Dermis microvascular lymphatic vessel endothelial cell (primary cell): Measurements from ENCODE around the gene CHRNG. TPM values are rescaled to one million over a fixed set of nuclear protein-coding genes. Genes with fewer than 3 reads are reported as not detected.
"Not testable (repeated sequence)": the region's sequence is repeated elsewhere in the genome, so short reads cannot be mapped to it uniquely, and the experiment has no call there.

ENCODE experiments used
- DNase-seq, 2 donors: peaks; one replicate each; pipeline versions ENCODE4 v3.0.0 to v3.0.0-alpha.2; 2010; ENCODE audit warnings: low read depth in 2 of 2
- total RNA-seq: library from RNA; depleted of rRNA; stranded (reverse); fragments of >200 nt; gene quantifications from 2 replicates; pipeline ENCODE4 v1.2.1, GENCODE V29; 2014

The CHRNG gene
- total RNA-seq, 1 donor from 2014 or later = not detected

DNA sequence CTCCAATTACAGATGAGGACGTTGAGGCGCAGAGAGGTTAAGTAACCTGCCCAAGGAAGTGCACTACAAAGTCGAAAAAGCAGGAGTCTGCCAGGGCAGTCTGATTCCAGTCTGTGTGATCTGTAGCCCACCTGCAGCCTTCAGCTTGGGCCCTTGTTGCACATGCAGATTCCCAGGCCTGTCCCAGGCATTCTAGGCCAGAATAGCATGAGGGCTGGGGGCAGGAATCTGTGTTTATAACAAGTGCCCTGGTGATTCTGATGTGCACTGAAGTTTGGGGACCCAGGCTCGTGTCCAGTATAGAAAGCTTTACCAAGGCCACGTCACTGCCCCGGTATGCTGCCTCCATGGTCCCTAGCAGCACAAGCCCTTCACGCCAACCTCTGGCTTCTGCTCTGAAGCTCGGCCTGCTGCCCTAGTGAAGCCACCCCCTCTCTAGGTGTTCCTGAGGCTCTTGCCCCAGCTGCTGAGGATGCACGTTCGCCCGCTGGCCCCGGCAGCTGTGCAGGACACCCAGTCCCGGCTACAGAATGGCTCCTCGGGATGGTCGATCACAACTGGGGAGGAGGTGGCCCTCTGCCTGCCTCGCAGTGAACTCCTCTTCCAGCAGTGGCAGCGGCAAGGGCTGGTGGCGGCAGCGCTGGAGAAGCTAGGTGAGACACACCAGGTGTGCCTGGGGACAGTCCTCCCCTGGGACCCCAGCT is 4.6 kb downstream of the CHRNG start:
- no peak for DNase-seq

DNA sequence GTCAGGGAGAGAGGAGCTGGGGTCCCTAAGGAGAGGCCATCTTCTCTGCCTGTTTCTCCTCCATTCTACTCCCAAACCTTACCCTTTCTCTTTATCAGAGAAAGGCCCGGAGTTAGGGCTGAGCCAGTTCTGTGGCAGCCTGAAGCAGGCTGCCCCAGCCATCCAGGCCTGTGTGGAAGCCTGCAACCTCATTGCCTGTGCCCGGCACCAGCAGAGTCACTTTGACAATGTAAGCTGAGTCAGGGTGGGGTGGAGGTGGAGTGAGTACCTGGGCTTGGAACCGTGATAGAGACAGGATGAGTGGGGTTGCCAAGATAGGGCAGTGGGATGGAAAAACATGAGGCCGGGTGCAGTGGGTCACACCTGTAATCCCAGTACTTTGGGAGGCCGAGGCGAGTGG is 5.2 kb downstream of the CHRNG start:
- no peak for DNase-seq

DNA sequence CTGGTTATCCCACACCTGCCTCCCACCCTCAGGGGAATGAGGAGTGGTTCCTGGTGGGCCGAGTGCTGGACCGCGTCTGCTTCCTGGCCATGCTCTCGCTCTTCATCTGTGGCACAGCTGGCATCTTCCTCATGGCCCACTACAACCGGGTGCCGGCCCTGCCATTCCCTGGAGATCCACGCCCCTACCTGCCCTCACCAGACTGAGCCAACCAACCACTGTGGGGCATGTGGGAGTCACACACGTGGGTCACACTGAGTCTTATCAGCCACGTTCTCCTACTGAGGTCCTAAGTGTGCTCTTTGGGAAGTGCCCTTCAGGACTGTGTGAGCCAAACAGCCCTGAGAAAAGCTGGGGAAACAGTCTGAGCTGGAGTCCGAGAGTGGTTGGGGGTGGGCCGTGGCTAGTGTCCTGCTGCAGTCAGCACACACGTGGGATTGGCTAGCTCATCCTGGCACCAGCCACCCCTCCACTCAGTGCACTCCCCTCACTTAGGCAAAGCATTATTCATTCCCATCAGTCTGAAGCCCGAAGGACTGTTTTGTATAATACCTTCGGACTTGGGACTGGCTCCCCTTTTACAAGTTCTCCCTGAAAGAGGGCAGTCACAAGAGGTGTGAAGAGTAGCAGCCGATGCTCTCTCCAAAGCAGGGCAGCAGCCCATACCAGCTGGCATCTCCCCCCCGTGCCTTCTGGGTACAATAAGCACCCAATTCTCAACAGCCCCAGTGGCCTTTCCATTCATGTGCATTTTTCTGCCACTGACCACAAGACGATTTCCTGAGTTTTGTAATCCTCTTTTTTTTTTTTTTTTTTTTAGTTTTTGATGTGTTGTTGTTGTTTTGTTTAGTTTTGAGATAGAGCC is 6.3 kb downstream of the CHRNG start:
- DNase-seq = no peak

- DNase-seq = no peak
Observed at GRCh38 chr2:232547991-232548390, 8.5 kb downstream of the CHRNG start.

DNA sequence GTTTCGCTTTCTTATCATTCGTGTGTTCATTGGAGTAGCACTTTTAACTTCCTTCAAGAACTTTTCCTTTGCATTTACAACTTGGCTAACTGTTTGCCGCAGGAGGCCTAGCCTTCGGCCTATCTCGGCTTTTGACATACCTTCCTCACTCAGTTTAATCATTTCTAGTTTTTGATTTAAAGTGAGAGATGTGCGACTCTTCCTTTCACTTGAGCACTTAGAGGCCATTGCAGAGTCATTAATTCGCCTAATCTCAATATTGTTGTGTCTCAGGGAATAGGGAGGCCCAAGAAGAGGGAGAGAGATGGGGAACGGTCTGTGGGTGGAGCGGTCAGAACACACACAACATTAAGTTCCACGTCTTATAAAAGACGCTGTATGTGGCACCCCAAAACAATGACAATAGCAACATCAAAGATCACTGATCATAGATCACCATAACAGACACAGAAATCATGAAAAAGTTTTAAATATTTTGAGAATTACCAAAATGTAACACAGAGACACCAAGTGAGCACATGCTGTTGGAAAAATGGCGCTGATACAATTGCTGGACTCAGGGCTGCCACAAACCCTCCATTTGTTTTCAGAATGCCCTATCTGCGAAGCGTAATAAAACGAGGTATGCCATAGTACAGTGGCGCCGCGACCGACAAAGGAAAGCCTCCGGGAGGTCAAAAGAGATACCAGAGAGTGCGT is 10.3 kb downstream of the CHRNG start:
- peak in 1 of 2 donors; percentile 10 for DNase-seq

GRCh38 chr2:232550354-232551249 is 11.1 kb downstream of the CHRNG start, which contains the start of the genes EIF4E2 and TIGD1:
Gene EIF4E2, plus strand, starts transcription at chr2:232550689. Its CDS starts 36 bp downstream, at chr2:232550725.
Gene TIGD1, minus strand, starts transcription at chr2:232550557. Its CDS starts 675 bp downstream, at chr2:232549882.
- DNase-seq = peak; percentile 90 to 95

- no peak for DNase-seq
Observed at GRCh38 chr2:232551250-232551638, 11.8 kb downstream of the CHRNG start.

GRCh38 chr2:232551776-232552175 is 12.3 kb downstream of the CHRNG start:
- DNase-seq = no peak

DNA sequence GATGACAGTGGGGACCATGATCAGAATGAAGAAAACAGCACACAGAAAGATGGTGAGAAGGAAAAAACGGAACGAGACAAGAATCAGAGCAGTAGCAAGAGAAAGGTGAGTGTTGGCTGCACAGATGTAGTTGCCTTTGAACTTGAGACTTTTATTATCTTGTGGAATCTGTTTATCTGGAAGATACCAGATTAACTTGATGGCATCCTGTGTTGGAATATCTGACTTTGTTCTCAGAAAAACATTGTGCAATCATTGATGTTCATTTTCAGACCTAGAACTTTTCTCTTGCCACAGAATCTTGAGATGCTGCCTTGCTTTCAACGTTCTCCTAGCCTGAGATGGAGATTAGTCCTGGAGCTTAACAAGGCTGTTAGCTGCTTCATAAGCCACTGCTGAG is 16.9 kb downstream of the CHRNG start:
- DNase-seq = no peak

- no peak for DNase-seq
Observed at GRCh38 chr2:232562515-232563151, 23.1 kb downstream of the CHRNG start.

GRCh38 chr2:232563580-232563979 is 24.1 kb downstream of the CHRNG start:
- no peak for DNase-seq

GRCh38 chr2:232567721-232568120 is 28.2 kb downstream of the CHRNG start:
- no peak for DNase-seq

DNA sequence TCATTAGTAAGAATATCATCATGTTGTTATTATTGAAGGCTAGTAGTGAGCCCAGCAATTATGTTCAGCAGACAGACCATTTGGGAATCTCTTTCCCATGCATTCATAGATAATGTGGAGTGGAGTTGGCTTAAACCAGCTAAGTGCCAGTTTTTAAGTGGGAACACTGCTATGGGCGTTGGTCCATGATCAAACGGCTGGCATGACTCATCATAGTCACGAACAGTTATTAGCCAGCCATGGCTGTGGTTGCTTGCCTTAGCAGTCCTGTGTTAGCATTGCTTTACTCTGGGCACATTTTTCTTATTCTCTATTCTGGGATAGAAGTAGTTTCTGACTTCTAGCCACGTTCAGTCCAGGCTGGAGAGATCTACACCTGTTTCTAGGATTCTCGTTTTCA is 28.7 kb downstream of the CHRNG start:
- peak in 1 of 2 donors; percentile 29 for DNase-seq

- no peak for DNase-seq
Observed at GRCh38 chr2:232569541-232569940, 30.0 kb downstream of the CHRNG start.

DNA sequence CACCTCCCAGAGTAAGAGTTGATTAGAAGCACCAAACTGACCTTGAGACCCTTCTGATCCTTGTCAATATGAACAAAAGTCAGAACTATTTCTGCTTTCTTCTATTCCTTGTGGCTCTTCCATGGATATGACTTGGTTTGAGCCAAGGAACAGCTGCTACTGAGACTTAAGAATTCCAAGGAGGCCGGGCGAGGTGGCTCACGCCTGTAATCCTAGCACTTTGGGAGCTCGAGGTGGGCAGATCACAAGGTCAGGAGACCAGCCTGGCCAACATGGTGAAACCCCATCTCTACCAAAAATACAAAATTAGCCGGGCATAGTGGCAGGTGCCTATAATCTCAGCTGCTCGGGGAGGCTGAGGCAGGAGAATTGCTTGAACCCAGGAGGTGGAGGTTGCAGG is 31.0 kb downstream of the CHRNG start:
- not testable (repeated sequence) for DNase-seq

- DNase-seq = peak; percentile 67 to 73
Observed at GRCh38 chr2:232571026-232571474, 31.6 kb downstream of the CHRNG start.

DNA sequence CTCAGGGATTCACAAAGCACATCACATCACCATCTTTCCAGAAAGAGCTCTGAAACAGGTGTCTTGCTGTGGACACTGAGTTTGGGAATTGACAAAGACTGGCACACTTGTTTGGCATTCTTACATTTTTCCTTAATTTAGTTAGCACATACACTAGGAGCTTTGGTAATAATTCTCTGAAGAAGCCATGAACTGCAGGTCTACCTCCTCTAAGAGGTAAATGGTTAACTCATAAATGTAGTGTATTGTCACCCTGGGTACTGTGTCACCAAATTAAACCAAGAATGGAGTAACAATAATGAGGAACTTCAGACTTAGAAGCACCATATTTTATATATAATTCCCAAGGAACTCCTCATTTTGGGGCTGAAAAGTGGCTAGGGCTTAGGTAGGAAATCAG is 33.5 kb downstream of the CHRNG start:
- DNase-seq = no peak

GRCh38 chr2:232573771-232574435 is 34.4 kb downstream of the CHRNG start:
- DNase-seq = no peak

DNA sequence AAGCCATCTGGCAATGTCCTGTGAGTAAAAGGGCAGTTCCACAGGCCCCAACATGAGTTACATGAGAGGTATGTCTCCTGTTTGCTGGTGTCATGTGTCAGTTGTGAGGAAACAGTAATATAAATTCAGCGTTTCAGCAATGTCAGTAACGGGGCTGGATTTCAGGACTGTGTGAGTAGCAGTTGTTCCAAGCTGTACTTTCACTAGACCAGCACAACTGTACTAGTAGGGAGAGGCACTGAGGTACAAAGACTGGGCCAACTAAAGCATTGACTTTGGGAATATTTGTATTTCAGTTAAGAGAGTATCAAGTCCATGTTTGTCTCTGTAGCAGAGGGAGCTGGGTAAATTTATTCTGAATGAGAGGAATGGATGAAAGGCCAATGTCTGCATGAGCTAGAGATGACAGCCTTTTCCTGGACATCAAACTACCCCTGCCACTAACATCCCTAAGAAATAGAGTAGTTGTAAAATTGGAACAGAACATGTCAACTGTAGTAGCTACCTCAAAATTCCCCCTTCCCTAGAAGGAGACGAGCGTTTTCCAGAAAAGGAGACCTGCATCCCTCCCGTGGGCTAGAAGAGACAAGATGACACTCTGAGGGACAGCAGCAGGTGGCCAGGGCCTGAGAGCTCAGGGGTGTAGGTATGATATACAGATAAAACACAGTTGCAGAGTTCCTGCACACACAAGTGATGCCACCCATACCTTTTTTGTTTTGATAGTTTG is 35.3 kb downstream of the CHRNG start:
- no peak for DNase-seq
